Neuronal stem cell (in vitro differentiated cells): Measurements from ENCODE around the gene ZBTB20.

Source experiments
- DNase-seq: peaks from one replicate; pipeline ENCODE4 v3.0.0-alpha.2; 2013; ENCODE audit warnings: low spot score
- H2AFZ ChIP-seq: one replicate; pipeline ENCODE4 v1.6.1; 2013; ENCODE audit warnings: mild to moderate bottlenecking, low read length, inconsistent platforms
- H2AK5ac ChIP-seq: 2 replicates; pipeline ENCODE4 v1.6.1; 2013; ENCODE audit warnings: low read depth, mild to moderate bottlenecking, inconsistent platforms, low read length, moderate library complexity, mixed read lengths
- H2BK120ac ChIP-seq: 2 replicates; pipeline ENCODE4 v1.6.1; 2013; ENCODE audit warnings: low read depth, mild to moderate bottlenecking, inconsistent platforms, low read length, moderate library complexity, mixed read lengths
- H2BK12ac ChIP-seq: one replicate; pipeline ENCODE4 v1.6.1; 2013; ENCODE audit warnings: low read length, inconsistent platforms
- H2BK15ac ChIP-seq: 2 replicates; pipeline ENCODE4 v1.6.1; 2013; ENCODE audit warnings: mild to moderate bottlenecking, low read length, inconsistent platforms, mixed read lengths
- H2BK5ac ChIP-seq: one replicate; pipeline ENCODE4 v1.6.1; 2013; ENCODE audit warnings: inconsistent platforms, mild to moderate bottlenecking, low read length, moderate library complexity
- H3K14ac ChIP-seq: one replicate; pipeline ENCODE4 v1.6.1; 2013; ENCODE audit warnings: low read length, inconsistent platforms
- H3K18ac ChIP-seq: 2 replicates; pipeline ENCODE4 v1.6.1; 2013; ENCODE audit warnings: low read length, inconsistent platforms
- H3K23ac ChIP-seq: 2 replicates; pipeline ENCODE4 v1.6.1; 2013; ENCODE audit warnings: low read depth, mild to moderate bottlenecking, mixed read lengths, low read length, inconsistent platforms; ENCODE audit not compliant: poor library complexity
- H3K27ac ChIP-seq: replicated peaks from 3 replicates; pipeline ENCODE4 v1.5.1; 2013; ENCODE audit warnings: low read length, inconsistent platforms
- H3K27me3 ChIP-seq, 3 experiments: 2 replicates each; pipeline ENCODE4 v1.6.1; 2013; ENCODE audit warnings: low read length in 3 of 3, mild to moderate bottlenecking in 2 of 3, inconsistent platforms in 1 of 3, low read depth in 1 of 3, mixed read lengths in 1 of 3, moderate library complexity in 1 of 3; ENCODE audit not compliant: control insufficient read depth in 3 of 3, insufficient read depth in 3 of 3
- H3K36me3 ChIP-seq, 2 donors: replicated peaks in 1 of 2; 2 replicates each; pipeline ENCODE4 v1.6.1; 2013; ENCODE audit warnings: low read length in 2 of 2; ENCODE audit not compliant: control insufficient read depth in 2 of 2, insufficient read depth in 2 of 2
- H3K4ac ChIP-seq: 2 replicates; pipeline ENCODE4 v1.6.1; 2013; ENCODE audit warnings: inconsistent platforms, mild to moderate bottlenecking, low read length, moderate library complexity
- H3K4me1 ChIP-seq, 2 donors: 1 replicate in 1 of 2; 2 replicates in 1 of 2; pipeline ENCODE4 v1.6.1; 2013; ENCODE audit warnings: low read length in 2 of 2, low read depth in 1 of 2; ENCODE audit not compliant: control insufficient read depth in 2 of 2, insufficient read depth in 1 of 2
- H3K4me2 ChIP-seq: one replicate; pipeline ENCODE4 v1.6.1; 2013; ENCODE audit warnings: mild to moderate bottlenecking, low read length, inconsistent platforms; ENCODE audit not compliant: insufficient read depth, poor library complexity, severe bottlenecking
- H3K4me3 ChIP-seq, 2 donors: 2 replicates each; pipeline ENCODE4 v1.5.1; 2013; ENCODE audit warnings: low read length in 2 of 2, mild to moderate bottlenecking in 2 of 2, inconsistent platforms in 1 of 2, moderate library complexity in 1 of 2
- H3K79me1 ChIP-seq: one replicate; pipeline ENCODE4 v1.6.1; 2013; ENCODE audit warnings: low read depth, mild to moderate bottlenecking, inconsistent platforms, low read length, moderate library complexity
- H3K9ac ChIP-seq: one replicate; pipeline ENCODE4 v1.6.1; 2013; ENCODE audit warnings: mild to moderate bottlenecking, low read depth, low read length, inconsistent platforms; ENCODE audit not compliant: poor library complexity
- H3K9me3 ChIP-seq, 2 donors: replicated peaks in 1 of 2; 2 replicates each; pipeline versions ENCODE3 to v1.6.1; 2013; ENCODE audit warnings: low read length in 2 of 2, mild to moderate bottlenecking in 2 of 2, inconsistent platforms in 1 of 2, low read depth in 1 of 2, mixed read lengths in 1 of 2, moderate library complexity in 1 of 2; ENCODE audit not compliant: control insufficient read depth in 2 of 2, insufficient read depth in 1 of 2
- H4K8ac ChIP-seq: one replicate; pipeline ENCODE4 v1.6.1; 2013; ENCODE audit warnings: low read depth, mild to moderate bottlenecking, inconsistent platforms, low read length, moderate library complexity
- H4K91ac ChIP-seq: one replicate; pipeline ENCODE4 v1.6.1; 2013; ENCODE audit warnings: low read length, low read depth, mild to moderate bottlenecking, inconsistent platforms; ENCODE audit not compliant: poor library complexity
- WGBS, 2 donors: extraction: QIAGEN DNeasy Blood & Tissue Kit; methylation state at CpG; one replicate each; pipeline ENCODE4 v1.1.7; 2013; ENCODE audit warnings: missing lambda C conversion rate in 2 of 2, mixed read lengths in 1 of 2; ENCODE audit not compliant: insufficient read length in 2 of 2, insufficient replicate concordance in 1 of 2; ENCODE audit errors: extremely low coverage in 2 of 2; 5-methylcytosine and 5-hydroxymethylcytosine counted together

Gene ZBTB20

DNA sequence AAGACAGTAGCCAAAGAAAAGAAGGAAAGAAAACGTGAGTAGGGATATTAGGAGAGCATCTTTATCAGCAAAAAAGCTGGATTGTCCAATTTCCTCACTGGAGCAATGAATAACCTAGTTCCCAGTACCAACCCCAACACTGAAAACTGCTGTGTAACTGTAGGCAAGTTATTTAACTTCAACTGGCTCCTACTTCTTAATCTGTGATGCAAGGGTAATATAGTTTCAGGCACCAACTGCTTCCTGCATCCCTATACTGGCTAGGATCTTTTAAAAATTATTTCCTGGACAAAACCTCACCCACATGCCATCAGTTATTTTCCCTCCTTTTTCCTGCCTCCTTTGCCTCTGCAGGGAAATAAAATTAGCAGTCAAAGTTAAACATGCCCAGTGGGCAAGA lies 59.6 kb downstream of the ZBTB20 start:
- H4K8ac ChIP-seq: no peak overlapping the region
- H2AFZ ChIP-seq: no peak overlapping the region
- no peaks in the 10 kb centered on the region for H3K36me3 ChIP-seq
- no peak overlapping the region for H3K9ac ChIP-seq
- H3K4me1 ChIP-seq: no peaks in the 10 kb centered on the region
- no peak overlapping the region for H2AK5ac ChIP-seq
- no peak overlapping the region for H3K23ac ChIP-seq
- no peak overlapping the region for H3K4me3 ChIP-seq
- no peak overlapping the region for H2BK5ac ChIP-seq
- no peaks in the 10 kb centered on the region for H3K27me3 ChIP-seq
- no CpG with 5 or more reads among the region's 1 CpG for WGBS, 2 donors
- H3K4ac ChIP-seq: no peak overlapping the region
- H3K4me2 ChIP-seq: no peak overlapping the region
- H3K14ac ChIP-seq: no peak overlapping the region
- no peaks in the 10 kb centered on the region for H3K79me1 ChIP-seq
- H2BK15ac ChIP-seq: no peak overlapping the region
- no peak overlapping the region for H3K27ac ChIP-seq
- no peak overlapping the region for H2BK12ac ChIP-seq
- H3K18ac ChIP-seq: no peak overlapping the region
- H2BK120ac ChIP-seq: no peak overlapping the region
- no peaks in the 10 kb centered on the region for H3K9me3 ChIP-seq
- no peak for DNase-seq
- no peak overlapping the region for H4K91ac ChIP-seq

GRCh38 chr3:115086344-115086743 lies 60.7 kb downstream of the ZBTB20 start:
- Histone ChIP-seq H3K79me1 (no peaks in the 10 kb centered on the region), H3K9me3 (no peaks in the 10 kb centered on the region), H4K8ac (no peak overlapping the region), H2BK12ac (no peak overlapping the region), H3K4me1 (no peaks in the 10 kb centered on the region), H3K23ac (no peak overlapping the region), H2BK5ac (no peak overlapping the region), H3K4me3 (no peak overlapping the region), H3K4me2 (no peak overlapping the region), H3K9ac (no peak overlapping the region), H2AK5ac (no peak overlapping the region), H3K18ac (no peak overlapping the region), H2AFZ (no peak overlapping the region), H2BK120ac (no peak overlapping the region), H3K27me3 (no peaks in the 10 kb centered on the region), H3K4ac (no peak overlapping the region), H3K36me3 (no peaks in the 10 kb centered on the region), H2BK15ac (no peak overlapping the region), H3K27ac (no peak overlapping the region), H4K91ac (no peak overlapping the region), H3K14ac (no peak overlapping the region)
- WGBS, 2 donors: no CpG with 5 or more reads among the region's 2 CpGs
- DNase-seq: no peak

DNA sequence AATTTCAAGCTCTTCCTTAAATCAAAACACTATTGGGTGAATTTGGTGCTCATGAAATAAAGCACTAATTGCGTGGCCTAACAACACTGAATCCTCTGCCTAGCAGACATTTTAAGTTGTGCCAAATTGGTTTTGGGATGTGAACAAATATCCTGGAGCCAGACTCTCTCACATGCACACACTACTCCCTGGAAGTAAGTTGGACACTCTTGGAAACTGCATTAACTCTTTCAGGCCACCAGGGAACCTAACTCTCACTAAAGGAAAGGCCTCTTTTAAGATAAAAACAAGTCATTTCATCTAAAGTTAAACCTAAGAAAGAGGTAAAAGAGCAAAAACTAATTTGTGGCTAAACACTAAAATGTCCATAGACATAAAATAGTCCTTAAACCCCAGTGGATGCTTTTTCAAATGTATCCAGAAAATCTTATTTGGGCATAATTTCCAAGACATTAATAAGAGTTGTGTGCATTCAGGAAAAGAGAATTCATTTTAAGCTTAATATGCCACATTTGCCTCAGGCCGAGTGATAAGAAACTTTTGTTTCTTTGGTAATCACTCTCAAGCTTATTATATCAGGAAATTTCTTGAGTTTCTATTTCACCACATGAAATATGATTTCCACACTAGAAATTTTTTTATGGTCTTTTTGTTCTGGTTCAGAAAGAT lies 61.8 kb downstream of the ZBTB20 start:
- Histone ChIP-seq H4K8ac (no peak overlapping the region), H2AK5ac (no peak overlapping the region), H2AFZ (no peak overlapping the region), H3K4me2 (no peak overlapping the region), H2BK5ac (no peak overlapping the region), H3K36me3 (no peaks in the 10 kb centered on the region), H2BK120ac (no peak overlapping the region), H3K23ac (no peak overlapping the region), H3K27me3 (no peaks in the 10 kb centered on the region), H3K4me1 (no peaks in the 10 kb centered on the region), H3K14ac (no peak overlapping the region), H3K27ac (no peak overlapping the region), H2BK15ac (no peak overlapping the region), H4K91ac (no peak overlapping the region), H3K79me1 (no peaks in the 10 kb centered on the region), H3K9me3 (no peaks in the 10 kb centered on the region), H2BK12ac (no peak overlapping the region), H3K18ac (no peak overlapping the region), H3K9ac (no peak overlapping the region), H3K4me3 (no peak overlapping the region), H3K4ac (no peak overlapping the region)
- no peak for DNase-seq
- no CpG with 5 or more reads among the region's 2 CpGs for WGBS, 2 donors

DNA sequence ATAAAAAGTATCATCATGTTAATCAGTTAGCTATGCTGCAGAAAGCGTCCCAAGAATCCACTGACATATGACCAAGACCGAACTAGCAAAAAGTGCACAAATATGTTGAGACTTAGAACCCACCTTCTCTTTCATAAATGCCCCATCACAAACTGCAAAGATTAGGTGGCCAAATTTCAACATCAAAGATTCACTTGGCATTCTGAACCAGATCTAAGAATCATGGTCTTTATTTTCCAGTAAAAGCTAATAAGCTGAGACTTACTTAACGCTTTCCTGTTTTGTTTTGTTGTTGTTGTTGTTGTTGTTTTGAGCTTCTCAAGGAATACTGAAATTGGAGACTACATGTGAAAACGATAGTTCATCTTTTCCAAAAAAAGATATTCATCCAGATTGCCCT lies 62.4 kb downstream of the ZBTB20 start:
- no peak overlapping the region for H3K27ac ChIP-seq
- H3K79me1 ChIP-seq: no peaks in the 10 kb centered on the region
- H3K23ac ChIP-seq: no peak overlapping the region
- H2BK12ac ChIP-seq: no peak overlapping the region
- H2BK120ac ChIP-seq: no peak overlapping the region
- no peak overlapping the region for H2AFZ ChIP-seq
- H3K4me2 ChIP-seq: no peak overlapping the region
- no peak overlapping the region for H3K14ac ChIP-seq
- no peak overlapping the region for H3K9ac ChIP-seq
- H4K91ac ChIP-seq: no peak overlapping the region
- no peak overlapping the region for H3K4ac ChIP-seq
- peaks cover 0 to 1% of the 10 kb centered on the region in 2 donors for H3K4me1 ChIP-seq
- H3K18ac ChIP-seq: no peak overlapping the region
- H2AK5ac ChIP-seq: no peak overlapping the region
- H3K36me3 ChIP-seq: no peaks in the 10 kb centered on the region
- H2BK15ac ChIP-seq: no peak overlapping the region
- H4K8ac ChIP-seq: no peak overlapping the region
- no peaks in the 10 kb centered on the region for H3K27me3 ChIP-seq
- H3K4me3 ChIP-seq: no peak overlapping the region
- H2BK5ac ChIP-seq: no peak overlapping the region
- no peaks in the 10 kb centered on the region for H3K9me3 ChIP-seq
- no CpG with 5 or more reads among the region's 4 CpGs for WGBS, 2 donors
- DNase-seq: no peak
